HL-60 (cell line): ENCODE measurements around the gene OR6N1.
A peak's percentile ranks its signal among the peaks of the same experiment; 100 is the strongest.

ENCODE experiments used
- DNase-seq, 2 experiments: peaks; one replicate each; pipeline ENCODE4 v3.0.0-alpha.2; 2010 to 2020; ENCODE audit warnings: low read depth in 1 of 2, low spot score in 1 of 2
- H3K27ac ChIP-seq: fragments of 250-450 bp; sonication (Bioruptor Pico); replicated peaks from 2 replicates; pipeline ENCODE4 v1.5.1; 2020; ENCODE audit warnings: mild to moderate bottlenecking, moderate library complexity
- H3K27me3 ChIP-seq: fragments of 250-450 bp; sonication (Bioruptor Pico); 2 replicates; pipeline ENCODE4 v1.5.1; 2021; ENCODE audit warnings: mild to moderate bottlenecking, moderate library complexity; ENCODE audit not compliant: insufficient read depth, poor library complexity, severe bottlenecking
- H3K4me3 ChIP-seq: replicated peaks from 2 replicates; pipeline ENCODE4 v1.5.1; 2011; ENCODE audit warnings: mild to moderate bottlenecking, control low read depth, low read length; ENCODE audit not compliant: insufficient read depth
- CTCF ChIP-seq: IDR thresholded peaks from one replicate; pipeline ENCODE4 v1.5.1; 2011; ENCODE audit warnings: low read length, control low read depth, inconsistent platforms; ENCODE audit not compliant: insufficient read depth
- GABPA ChIP-seq: IDR thresholded peaks from 2 replicates; pipeline ENCODE4 v1.6.1; 2012; ENCODE audit warnings: low read depth
- POLR2AphosphoS5 ChIP-seq: IDR thresholded peaks from 2 replicates; pipeline ENCODE4 v1.6.1; 2012; ENCODE audit warnings: low read depth
- REST ChIP-seq: IDR thresholded peaks from 2 replicates; pipeline ENCODE4 v1.6.1; 2012; ENCODE audit warnings: low read depth; ENCODE audit not compliant: insufficient replicate concordance
- SPI1 ChIP-seq: IDR thresholded peaks from 2 replicates; pipeline ENCODE4 v1.6.1; 2012; ENCODE audit warnings: low read depth, mild to moderate bottlenecking, borderline replicate concordance

The OR6N1 gene

GRCh38 chr1:158818560-158818959 lies 46.6 kb upstream of the OR6N1 start:
- Histone ChIP-seq H3K4me3 (no peak overlapping the region), H3K27ac (peak overlapping the region; percentile 72), H3K27me3 (no peaks in the 10 kb centered on the region)
- DNase-seq = peak; percentile 61 to 82
- TF ChIP-seq GABPA (no peak), SPI1 (peak; percentile 42; the same call in 1 of the 2 replicates), POLR2AphosphoS5 (no peak), CTCF (no peak), REST (no peak)

- Histone ChIP-seq H3K27ac (peak overlapping the region; percentile 61; the same call in 1 of the 2 replicates), H3K4me3 (no peak overlapping the region), H3K27me3 (no peaks in the 10 kb centered on the region)
- no peak for TF ChIP-seq CTCF
- no peak for TF ChIP-seq SPI1
- TF ChIP-seq GABPA = no peak
- no peak for TF ChIP-seq REST
- TF ChIP-seq POLR2AphosphoS5 = no peak
- DNase-seq = no peak
Observed at GRCh38 chr1:158814970-158815369, 43.0 kb upstream of the OR6N1 start.

GRCh38 chr1:158813164-158813563 lies 41.2 kb upstream of the OR6N1 start:
- Histone ChIP-seq H3K4me3 (no peak overlapping the region), H3K27me3 (no peaks in the 10 kb centered on the region), H3K27ac (peak overlapping the region; percentile 61)
- TF ChIP-seq SPI1 = peak; percentile 60; the same call in 1 of the 2 replicates
- no peak for TF ChIP-seq CTCF
- peak in 1 of 2 experiments; percentile 56 for DNase-seq

GRCh38 chr1:158812336-158812735 lies 40.3 kb upstream of the OR6N1 start:
- Histone ChIP-seq H3K27me3 (no peaks in the 10 kb centered on the region), H3K27ac (peak overlapping the region; percentile 61)

More at GRCh38 chr1:158812336-158812735, 40.3 kb upstream of the OR6N1 start:
- no peak overlapping the region for H3K4me3 ChIP-seq
- DNase-seq = no peak
- TF ChIP-seq POLR2AphosphoS5 (no peak), CTCF (no peak), GABPA (no peak), SPI1 (no peak), REST (no peak)
